Measurements from ENCODE around the gene FAM53B. TPM values are rescaled to one million over a fixed set of nuclear protein-coding genes. Genes with fewer than 3 reads are reported as not detected.

Gene FAM53B
- total RNA-seq, 1 experiment from 2014 or later: 18.3 TPM

DNA sequence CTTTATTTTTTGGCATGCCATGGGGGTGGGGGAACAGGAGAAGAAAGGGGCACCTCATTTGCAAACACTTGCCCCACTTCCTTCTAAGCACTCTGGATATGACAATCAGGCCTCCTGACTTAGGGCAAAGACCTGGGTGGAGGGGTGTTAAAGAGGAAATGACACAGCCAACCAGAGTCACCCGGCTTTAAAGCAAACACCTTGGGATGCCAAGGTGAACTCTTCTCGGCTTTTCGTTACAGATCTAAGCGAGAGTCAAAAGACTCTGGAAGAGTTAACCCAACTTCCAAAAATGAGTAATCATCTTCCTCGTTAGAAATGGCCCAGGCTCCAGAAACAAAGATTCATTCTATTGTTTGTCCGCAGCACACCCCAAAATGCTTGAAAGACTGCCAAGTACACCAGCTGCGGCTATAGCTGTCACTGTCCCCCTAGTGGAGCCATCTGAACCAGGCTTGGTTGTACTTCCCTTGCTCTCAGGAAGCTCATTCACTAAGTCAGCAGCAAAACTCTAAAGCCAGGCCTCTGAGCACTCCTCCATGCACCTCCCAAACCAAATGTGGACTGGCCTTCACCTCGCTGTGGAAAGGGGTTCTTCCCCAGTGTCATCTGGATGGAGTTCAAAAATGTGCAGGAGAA is 24.8 kb downstream of the FAM53B start:
- Histone ChIP-seq H3K4me1 (ENCODE audit: insufficient read depth, low read length, poor library complexity, severe bottlenecking) (peaks cover 19% of the 10 kb centered on the region), H3K27ac (ENCODE audit: low read depth, low read length, poor library complexity, severe bottlenecking) (no peak overlapping the region), H3K9me3 (ENCODE audit: low read depth, low read length, poor library complexity, severe bottlenecking) (no peaks in the 10 kb centered on the region), H3K36me3 (ENCODE audit: insufficient read depth, low read length, poor library complexity, severe bottlenecking) (no peaks in the 10 kb centered on the region), H3K27me3 (replicated peaks; ENCODE audit: insufficient read depth, low read depth, low read length, poor library complexity) (no peaks in the 10 kb centered on the region), H3K4me3 (ENCODE audit: low read depth, low read length, poor library complexity, severe bottlenecking) (no peak overlapping the region)
- DNase-seq (ENCODE audit: low spot score): peak; percentile 73
- ChIA-PET CTCF (interaction anchor here (0.9 to 1.2 kb wide), 2 partner anchors 22 kb away, joined by 3 to 5 read pairs; no protein-coding TSS in a partner anchor), POLR2A (ENCODE audit: low non-redundant PET) (interaction anchor here (0.6 kb wide), 3 partner anchors 13 to 336 kb away, joined by 3 read pairs; no protein-coding TSS in a partner anchor)
- intact Hi-C loops (cut with micrococcal nuclease; ENCODE audit: unreplicated experiment): no loop called here
- no TSS peak for BruUV-seq (replicated peaks)
- TF ChIP-seq EZH2 (IDR thresholded peaks at IDR 0.05; ENCODE audit: borderline replicate concordance, low read depth, low read length, poor library complexity, severe bottlenecking) (no peak), CTCF (conservative IDR thresholded peaks at IDR 0.05; ENCODE audit: low read depth, low read length) (peak; percentile 53)

DNA sequence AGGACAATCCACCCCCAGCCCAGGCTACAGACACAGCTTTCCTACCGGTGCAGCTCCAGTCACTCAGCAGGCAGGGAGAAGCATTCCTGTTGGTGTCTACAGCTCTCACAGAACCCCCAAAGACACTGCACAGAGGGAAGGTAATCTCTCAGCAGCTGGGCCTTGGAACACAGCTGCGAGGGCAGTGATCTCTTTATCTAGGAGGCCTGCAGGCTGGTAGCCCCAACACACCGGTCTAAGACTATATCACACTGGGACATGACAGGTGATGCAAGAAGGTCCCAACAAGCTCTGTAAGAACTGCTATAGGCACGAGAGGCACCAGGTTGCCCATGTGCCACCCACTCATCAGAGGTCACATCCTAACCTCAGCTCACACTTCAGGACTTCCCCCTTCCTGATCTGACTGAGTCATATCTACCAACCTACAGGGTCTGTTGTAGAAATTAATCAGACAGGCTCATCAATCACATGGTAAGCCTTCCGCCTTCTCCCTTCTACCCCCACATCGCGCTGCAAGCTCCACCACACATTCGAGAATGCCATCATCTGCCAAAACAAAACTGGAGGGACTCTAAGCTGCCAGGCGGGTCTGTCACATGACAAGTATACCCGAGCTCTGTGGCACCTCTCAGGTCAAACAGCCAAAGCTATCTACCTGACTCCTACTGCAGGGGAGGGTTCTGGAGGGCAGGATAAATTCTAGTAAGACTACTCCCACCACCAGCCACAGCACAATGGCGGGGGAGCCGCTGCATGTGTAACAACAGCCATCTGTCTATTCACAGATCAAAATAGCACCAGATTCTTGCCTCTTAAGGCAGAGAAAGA is 26.1 kb downstream of the FAM53B start:
- H3K9me3 ChIP-seq (ENCODE audit: low read depth, low read length, poor library complexity, severe bottlenecking): no peaks in the 10 kb centered on the region
- H3K4me3 ChIP-seq (ENCODE audit: low read depth, low read length, poor library complexity, severe bottlenecking): no peak overlapping the region
- no peaks in the 10 kb centered on the region for H3K27me3 ChIP-seq (replicated peaks; ENCODE audit: insufficient read depth, low read depth, low read length, poor library complexity)
- no peaks in the 10 kb centered on the region for H3K36me3 ChIP-seq (ENCODE audit: insufficient read depth, low read length, poor library complexity, severe bottlenecking)
- no peak for TF ChIP-seq EZH2 (IDR thresholded peaks at IDR 0.05; ENCODE audit: borderline replicate concordance, low read depth, low read length, poor library complexity, severe bottlenecking)
- no peak for TF ChIP-seq CTCF (conservative IDR thresholded peaks at IDR 0.05; ENCODE audit: low read depth, low read length)
- no peak overlapping the region for H3K27ac ChIP-seq (ENCODE audit: low read depth, low read length, poor library complexity, severe bottlenecking)
- DNase-seq (ENCODE audit: low spot score): no peak
- intact Hi-C loops (cut with micrococcal nuclease; ENCODE audit: unreplicated experiment): no loop called here
- POLR2A ChIA-PET (ENCODE audit: low non-redundant PET): no interaction called here
- no TSS peak for BruUV-seq (replicated peaks)
- CTCF ChIA-PET: interaction anchor here (1.2 kb wide), 1 partner anchor 23 kb away, joined by 3 read pairs; no protein-coding TSS in a partner anchor
- H3K4me1 ChIP-seq (ENCODE audit: insufficient read depth, low read length, poor library complexity, severe bottlenecking): peaks cover 30% of the 10 kb centered on the region

- no peaks in the 10 kb centered on the region for H3K9me3 ChIP-seq (ENCODE audit: low read depth, low read length, poor library complexity, severe bottlenecking)
- DNase-seq (ENCODE audit: low spot score): no peak
- no peaks in the 10 kb centered on the region for H3K36me3 ChIP-seq (ENCODE audit: insufficient read depth, low read length, poor library complexity, severe bottlenecking)
- H3K4me1 ChIP-seq (ENCODE audit: insufficient read depth, low read length, poor library complexity, severe bottlenecking): peaks cover 34% of the 10 kb centered on the region
- BruUV-seq (replicated peaks): no TSS peak
- TF ChIP-seq CTCF (conservative IDR thresholded peaks at IDR 0.05; ENCODE audit: low read depth, low read length) (no peak), EZH2 (IDR thresholded peaks at IDR 0.05; ENCODE audit: borderline replicate concordance, low read depth, low read length, poor library complexity, severe bottlenecking) (no peak)
- ChIA-PET POLR2A (ENCODE audit: low non-redundant PET) (no interaction called here), CTCF (no interaction called here)
- no peaks in the 10 kb centered on the region for H3K27me3 ChIP-seq (replicated peaks; ENCODE audit: insufficient read depth, low read depth, low read length, poor library complexity)
- H3K4me3 ChIP-seq (ENCODE audit: low read depth, low read length, poor library complexity, severe bottlenecking): no peak overlapping the region
- no peak overlapping the region for H3K27ac ChIP-seq (ENCODE audit: low read depth, low read length, poor library complexity, severe bottlenecking)
- intact Hi-C loops (cut with micrococcal nuclease; ENCODE audit: unreplicated experiment): no loop called here
Measured at GRCh38 chr10:124717041-124717757, 27.0 kb downstream of the FAM53B start.

Measured in A673 (cell line).